Measurements from ENCODE around the gene KCNIP3.

KCNIP3 gene

GRCh38 chr2:95307036-95307435, 9.9 kb downstream of the KCNIP3 start:
- no peak overlapping the region for H3K4me3 ChIP-seq (ENCODE audit: low read length)
- no peak for DNase-seq (ENCODE audit: low read depth)
- no peak for TF ChIP-seq CTCF (IDR thresholded peaks at IDR 0.05; ENCODE audit: insufficient read depth, low read depth, low read length, missing control alignments)

GRCh38 chr2:95307878-95308277, 10.7 kb downstream of the KCNIP3 start:
- no peak overlapping the region for H3K4me3 ChIP-seq (ENCODE audit: low read length)
- DNase-seq (ENCODE audit: low read depth) = no peak
- no peak for TF ChIP-seq CTCF (IDR thresholded peaks at IDR 0.05; ENCODE audit: insufficient read depth, low read depth, low read length, missing control alignments)

DNA sequence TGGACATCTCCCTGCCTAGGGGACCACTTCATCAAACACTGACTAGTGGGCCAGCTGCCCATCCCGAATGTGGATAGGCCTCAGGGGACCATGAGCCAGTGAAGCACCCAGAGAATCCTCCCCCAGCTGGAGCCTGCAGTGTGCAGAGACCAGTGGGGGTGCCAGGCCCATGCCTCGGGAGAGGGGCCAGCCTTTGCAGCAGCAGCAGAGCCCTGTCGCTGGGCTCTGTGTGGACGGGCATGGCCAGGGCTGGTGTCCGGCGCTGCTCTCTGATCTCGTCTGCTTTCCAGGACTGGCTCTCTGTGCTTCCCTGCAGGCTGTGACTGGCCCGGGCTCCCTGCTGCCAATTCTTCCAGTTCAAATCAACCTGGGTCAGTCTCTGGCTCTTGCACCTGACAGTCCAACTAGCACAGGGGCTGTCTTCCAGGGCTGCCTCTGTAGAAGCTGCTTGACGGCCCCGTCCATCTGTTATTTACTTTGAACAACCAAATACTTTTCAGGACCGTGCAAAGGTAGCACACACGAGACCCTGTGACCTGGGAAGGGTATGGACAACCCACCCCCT, 11.4 kb downstream of the KCNIP3 start:
- H3K4me3 ChIP-seq (ENCODE audit: low read length) = no peak overlapping the region
- TF ChIP-seq CTCF (IDR thresholded peaks at IDR 0.05; ENCODE audit: insufficient read depth, low read depth, low read length, missing control alignments) = no peak
- no peak for DNase-seq (ENCODE audit: low read depth)

DNA sequence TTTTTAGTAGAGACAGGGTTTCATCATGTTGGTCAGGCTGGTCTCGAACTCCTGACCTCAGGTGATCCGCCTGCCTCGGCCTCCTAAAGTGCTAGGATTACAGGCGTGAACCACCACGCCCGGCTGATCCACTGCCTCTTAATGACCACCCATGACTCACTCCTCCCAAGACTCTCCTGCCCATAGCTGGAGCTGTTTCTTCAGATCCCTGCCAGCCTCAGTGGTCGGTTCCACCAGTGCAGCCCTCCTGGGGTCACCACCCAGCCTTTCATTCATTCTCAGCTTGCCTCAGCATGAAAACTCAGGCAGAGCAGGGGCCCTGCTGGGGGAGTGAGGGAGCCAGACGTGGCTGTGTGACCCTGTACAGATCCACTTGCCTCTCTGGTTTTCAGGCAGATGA, 12.5 kb downstream of the KCNIP3 start:
- no peak for DNase-seq (ENCODE audit: low read depth)
- no peak overlapping the region for H3K4me3 ChIP-seq (ENCODE audit: low read length)
- TF ChIP-seq CTCF (IDR thresholded peaks at IDR 0.05; ENCODE audit: insufficient read depth, low read depth, low read length, missing control alignments) = no peak

DNA sequence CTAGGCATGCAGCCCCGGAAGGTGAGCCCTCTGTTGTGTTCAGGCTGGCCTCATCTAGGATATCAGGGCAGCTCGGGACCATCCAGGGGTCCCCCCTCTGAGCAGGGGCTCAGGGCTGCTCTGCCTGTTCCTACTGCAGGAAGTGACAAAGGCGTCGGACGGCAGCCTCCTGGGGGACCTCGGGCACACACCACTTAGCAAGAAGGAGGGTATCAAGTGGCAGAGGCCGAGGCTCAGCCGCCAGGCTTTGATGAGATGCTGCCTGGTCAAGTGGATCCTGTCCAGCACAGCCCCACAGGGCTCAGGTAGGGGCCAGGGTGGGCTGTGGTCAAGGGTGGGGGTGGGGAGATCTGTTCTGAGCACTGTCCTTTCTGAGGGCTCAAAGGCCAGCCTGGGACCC, 13.1 kb downstream of the KCNIP3 start:
- no peak for DNase-seq (ENCODE audit: low read depth)
- no peak for TF ChIP-seq CTCF (IDR thresholded peaks at IDR 0.05; ENCODE audit: insufficient read depth, low read depth, low read length, missing control alignments)
- no peak overlapping the region for H3K4me3 ChIP-seq (ENCODE audit: low read length)

GRCh38 chr2:95310651-95311050, 13.5 kb downstream of the KCNIP3 start:
- no peak for TF ChIP-seq CTCF (IDR thresholded peaks at IDR 0.05; ENCODE audit: insufficient read depth, low read depth, low read length, missing control alignments)
- DNase-seq (ENCODE audit: low read depth) = no peak
- H3K4me3 ChIP-seq (ENCODE audit: low read length) = no peak overlapping the region

GRCh38 chr2:95311815-95312542, 14.8 kb downstream of the KCNIP3 start:
- H3K4me3 ChIP-seq (ENCODE audit: low read length) = no peak overlapping the region
- no peak for DNase-seq (ENCODE audit: low read depth)
- no peak for TF ChIP-seq CTCF (IDR thresholded peaks at IDR 0.05; ENCODE audit: insufficient read depth, low read depth, low read length, missing control alignments)

Data from epithelial cell of esophagus (primary cell).